Stimulated activated CD4-positive, alpha-beta T cell treated with anti-CD3 and anti-CD28 coated beads, Interleukin-1b, Interleukin-23, amount 100 ng/mL, for 4 hours (primary cell): ENCODE measurements around the gene KCNJ4.
"Not testable (repeated sequence)": the region's sequence is repeated elsewhere in the genome, so short reads cannot be mapped to it uniquely, and the experiment has no call there.

Source experiments
- DNase-seq, 2 donors: peaks; one replicate each; pipeline ENCODE4 v3.0.0-alpha.2; 2020; ENCODE audit warnings: low read depth in 2 of 2

Gene KCNJ4

DNA sequence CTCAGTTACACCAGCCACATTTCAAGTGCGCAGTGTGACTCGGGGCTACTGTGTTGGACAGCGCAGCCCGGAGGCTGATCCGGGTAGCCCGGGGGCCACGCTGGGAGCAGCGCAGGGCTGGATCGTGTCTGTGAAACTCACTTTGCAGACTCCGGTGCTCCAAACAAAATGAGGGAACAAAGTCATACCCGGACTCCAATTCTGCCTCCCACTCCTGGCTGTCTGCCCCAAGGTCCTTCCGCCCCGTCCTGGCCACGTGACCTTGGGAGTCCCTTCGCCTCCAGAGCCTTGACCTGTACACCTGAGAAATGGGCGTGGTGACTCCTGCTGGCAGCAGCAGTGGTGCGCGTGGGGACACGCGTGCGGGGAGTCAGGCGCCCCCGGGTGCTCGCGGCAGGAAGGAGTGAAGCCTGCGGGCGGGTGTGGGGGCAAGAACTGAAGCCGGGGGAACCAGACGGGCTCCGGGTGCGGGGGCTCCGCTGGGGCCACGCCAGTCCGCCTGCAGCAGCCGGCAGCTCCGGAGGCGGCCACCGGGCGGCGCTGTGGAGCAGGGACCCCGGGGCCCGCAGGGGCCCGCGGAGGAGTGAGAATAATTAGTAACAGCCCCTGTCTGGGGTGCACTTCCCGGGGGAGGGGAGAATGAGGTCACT, 42.4 kb downstream of the KCNJ4 start:
- DNase-seq = peak in 1 of 2 donors; percentile 26

GRCh38 chr22:38411016-38411415, 44.0 kb downstream of the KCNJ4 start:
- DNase-seq = no peak

GRCh38 chr22:38409916-38410315, 45.1 kb downstream of the KCNJ4 start:
- DNase-seq = not testable (repeated sequence)

- DNase-seq = no peak
Observed at GRCh38 chr22:38406617-38407016, 48.4 kb downstream of the KCNJ4 start.

DNA sequence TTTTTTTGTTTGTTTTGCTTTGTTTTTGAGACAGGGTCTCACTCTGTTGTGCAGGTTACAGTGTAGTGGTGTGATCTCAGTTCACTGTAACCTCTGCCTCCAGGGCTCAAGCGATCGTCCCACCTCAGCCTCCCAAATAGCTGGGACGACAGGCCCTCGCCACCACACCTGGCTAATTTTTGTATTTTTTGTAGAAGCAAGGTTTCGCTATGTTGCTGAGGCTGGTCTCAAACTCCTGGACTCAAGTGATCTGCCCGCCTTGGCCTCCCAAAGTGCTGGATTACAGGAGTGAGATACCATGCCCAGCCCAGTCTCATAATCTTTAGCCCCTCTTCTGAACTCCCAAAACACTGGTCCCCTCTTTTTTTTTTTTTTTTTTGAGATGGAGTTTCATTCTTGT, 50.6 kb downstream of the KCNJ4 start:
- DNase-seq = no peak

DNA sequence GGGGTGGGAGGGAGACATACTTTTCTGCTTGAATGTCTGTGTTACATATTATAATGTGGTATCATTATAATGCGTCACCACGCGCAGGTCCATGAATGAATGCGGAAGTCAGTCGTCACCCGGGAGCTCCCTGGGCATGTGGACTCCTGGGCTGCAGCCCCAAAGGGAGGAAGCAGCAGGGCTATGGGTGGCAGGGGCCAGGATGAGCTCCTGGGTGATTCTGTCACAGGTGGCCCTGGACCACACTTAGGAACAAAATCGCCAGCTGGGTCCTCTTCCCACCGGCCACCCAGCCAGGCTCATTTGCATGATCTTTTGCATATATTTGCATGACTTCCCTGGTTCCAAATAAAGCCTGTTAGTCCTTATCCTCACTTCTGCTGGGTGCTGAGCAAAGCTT, 51.2 kb downstream of the KCNJ4 start:
- no peak for DNase-seq

DNA sequence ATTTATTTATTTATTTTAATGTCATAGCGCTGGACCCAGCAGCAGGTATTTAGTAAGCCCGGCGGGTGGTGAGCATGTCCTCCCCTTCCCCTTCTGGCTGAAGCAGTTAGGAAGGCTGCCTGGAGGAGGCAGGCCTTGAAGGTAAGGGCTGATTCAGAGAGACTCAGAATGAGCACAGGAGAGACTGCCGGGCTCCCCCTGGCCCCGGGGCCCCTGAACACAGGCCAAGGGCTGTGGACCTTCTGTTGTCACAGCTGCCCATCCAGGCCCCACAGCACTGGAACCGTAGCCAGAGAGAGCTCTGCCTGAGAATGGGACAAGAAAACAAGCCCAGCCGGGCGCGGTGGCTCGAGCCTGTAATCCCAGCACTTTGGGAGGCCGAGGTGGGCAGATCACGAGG, 52.8 kb downstream of the KCNJ4 start:
- no peak for DNase-seq

DNA sequence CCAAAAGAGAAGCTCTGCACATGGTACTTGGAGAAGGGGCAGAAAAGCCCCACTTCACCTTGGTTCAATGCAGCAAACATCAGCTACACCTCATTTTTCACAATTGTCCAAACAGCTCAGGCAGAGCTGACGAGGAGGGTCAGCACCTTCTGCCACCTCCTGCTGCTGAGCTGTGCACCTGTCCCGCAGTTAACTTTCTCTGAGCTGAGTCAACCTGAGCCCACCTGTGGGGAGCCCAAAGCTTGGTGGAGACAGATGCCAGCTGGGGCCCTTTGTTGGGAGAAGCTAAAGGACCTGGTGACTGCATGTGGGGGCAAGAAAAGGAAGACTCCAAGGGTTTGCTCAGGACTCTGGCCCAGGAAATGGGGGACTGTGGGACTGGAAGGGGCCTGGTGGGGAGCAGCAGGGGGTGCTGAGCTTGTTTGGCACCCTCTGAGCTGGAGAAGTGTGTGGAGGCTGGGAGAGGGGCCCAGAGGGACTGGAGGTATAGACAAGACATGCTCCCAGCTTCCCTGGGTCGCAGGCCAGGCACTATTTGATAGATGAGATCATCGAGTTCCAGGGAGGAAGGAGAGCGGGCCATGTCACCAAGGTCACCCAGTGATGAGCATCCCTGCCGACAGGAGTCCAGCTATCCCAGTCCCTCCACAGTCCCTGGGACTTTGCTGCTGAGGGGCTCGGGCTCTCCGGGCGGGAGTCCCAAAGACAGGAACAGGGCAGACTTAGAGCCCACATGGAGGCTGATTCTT, 53.5 kb downstream of the KCNJ4 start:
- DNase-seq = no peak

DNA sequence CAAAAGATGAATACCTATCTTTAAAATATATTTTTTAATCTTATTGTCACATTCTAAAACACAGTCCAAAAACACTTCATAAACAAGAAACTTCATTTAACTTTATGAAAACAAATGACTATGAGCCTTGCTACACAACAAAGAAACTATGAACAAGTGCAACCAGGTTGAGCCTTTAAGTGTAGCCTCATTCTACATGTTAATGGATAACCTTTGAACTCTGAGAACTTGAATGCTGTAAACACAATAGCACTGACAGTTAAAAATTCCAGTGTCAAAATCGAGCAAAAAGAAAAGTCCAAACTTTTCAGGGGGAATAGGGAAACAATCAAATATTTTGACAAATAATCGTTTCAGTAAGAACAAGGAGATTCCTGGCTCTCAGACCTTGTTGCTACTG, 54.7 kb downstream of the KCNJ4 start:
- DNase-seq = not testable (repeated sequence)

DNA sequence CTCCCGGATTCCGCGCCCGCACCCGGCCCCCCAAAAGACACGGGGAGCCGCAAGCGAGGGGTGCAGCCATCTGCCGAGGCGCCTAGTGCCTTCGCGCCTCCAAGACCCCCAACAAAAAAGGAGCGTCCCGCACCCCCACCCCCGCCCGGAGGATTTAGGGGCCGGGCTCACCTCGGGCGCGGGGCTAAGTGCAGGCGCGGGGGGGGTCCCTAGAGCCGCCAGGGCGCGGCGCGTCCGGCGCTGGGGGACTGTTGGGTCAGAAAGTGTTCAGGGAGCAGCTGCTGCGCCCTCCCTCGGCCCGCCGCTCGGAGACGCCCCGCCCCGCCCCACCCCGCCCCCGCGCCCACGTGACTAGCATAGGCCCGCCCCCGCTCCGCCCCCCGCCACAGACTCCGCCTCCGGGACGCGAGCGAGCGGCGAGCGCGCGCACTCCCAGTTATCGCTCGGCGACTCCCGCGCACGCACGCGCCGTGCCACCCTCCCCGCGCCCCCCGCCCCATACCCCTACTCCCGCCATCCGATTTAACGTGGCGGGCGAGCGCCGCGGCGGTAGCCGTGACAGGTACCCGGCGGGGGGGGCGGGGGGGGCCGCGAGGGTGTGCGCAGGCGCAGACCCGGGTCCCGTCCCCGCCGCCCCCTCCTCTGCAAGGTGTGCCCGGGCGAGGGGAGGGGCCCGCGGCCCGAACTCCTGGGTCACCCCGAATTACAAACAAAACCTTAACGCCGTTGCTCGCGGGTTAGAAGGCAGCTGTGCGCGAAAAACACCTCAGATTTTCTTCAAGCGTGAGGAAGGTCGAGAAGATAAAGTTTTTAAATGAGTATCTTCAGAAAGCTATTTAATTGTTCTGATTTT, 56.2 kb downstream of the KCNJ4 start:
- peak; percentile 82 to 85 for DNase-seq

- DNase-seq = peak in 1 of 2 donors; percentile 28
Observed at GRCh38 chr22:38398181-38398608, 56.8 kb downstream of the KCNJ4 start.

DNA sequence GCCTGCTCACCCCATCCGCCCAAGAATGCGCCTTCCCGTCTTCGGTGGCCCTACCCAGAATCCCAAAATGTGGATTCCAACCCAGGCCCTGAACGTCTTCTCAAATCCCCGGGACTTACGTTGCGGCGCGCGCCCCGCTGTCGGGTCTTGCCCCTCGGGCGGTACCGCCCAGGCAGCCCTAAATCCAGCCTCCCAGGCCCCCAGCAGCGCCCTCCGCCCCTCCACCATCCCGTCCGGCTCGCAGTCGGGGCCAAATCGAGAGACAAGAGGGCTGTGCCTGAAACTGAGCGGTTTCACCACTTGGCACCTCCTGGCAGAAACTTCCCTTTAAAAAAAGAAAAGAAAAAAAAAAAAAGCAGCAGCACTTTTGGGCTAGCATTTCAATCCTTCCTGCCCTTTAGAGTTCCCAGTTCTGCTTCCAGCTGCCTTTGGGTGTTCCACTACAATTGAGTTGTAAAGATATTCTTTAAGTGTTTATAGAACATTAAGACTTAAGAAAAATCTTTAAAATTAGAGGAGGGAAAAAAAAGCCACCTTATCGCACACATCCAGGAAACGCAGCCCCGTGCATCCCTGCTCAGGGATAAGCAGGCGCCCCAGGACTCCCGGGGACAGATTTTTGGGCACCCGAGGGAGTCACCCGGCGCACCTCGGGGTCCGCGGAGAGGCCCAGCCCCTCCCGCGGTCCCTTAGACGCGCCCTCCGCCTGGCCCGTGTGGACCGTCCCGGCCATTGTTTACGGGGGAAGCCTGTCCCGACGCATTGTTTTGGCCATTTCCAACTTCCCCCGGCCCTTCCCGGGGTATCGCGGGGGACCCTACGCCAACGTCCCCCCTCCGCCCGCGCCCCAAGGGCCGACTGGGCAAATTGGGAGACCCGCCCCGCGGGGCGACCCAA, 57.6 kb downstream of the KCNJ4 start:
- DNase-seq = no peak

DNA sequence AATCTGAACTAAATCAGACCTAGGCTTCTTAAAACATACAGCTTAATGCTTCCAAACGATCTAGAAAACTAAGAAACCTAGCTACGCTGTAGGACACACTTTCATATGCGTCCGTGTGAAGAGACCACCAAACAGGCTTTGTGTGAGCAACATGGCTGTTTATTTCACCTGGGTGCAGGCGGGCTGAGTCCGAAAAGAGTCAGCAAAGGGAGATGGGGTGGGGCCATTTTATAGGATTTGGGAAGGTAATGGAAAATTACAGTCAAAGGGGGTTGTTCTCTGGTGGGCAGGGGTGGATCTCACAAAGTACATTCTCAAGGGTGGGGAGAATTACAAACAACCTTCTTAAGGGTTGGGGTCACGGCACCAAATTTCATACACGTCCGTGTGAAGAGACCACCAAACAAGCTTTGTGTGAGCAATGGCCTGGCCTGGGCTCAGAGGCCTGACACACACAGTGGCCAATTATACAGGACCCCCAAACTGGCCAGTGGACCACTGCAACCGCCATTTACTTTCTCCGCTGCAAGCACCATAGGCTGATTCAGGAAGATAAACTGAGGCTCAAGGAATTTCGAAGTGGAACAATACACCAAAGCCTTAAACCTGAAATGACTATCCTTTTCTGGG, 58.4 kb downstream of the KCNJ4 start:
- not testable (repeated sequence) for DNase-seq

DNA sequence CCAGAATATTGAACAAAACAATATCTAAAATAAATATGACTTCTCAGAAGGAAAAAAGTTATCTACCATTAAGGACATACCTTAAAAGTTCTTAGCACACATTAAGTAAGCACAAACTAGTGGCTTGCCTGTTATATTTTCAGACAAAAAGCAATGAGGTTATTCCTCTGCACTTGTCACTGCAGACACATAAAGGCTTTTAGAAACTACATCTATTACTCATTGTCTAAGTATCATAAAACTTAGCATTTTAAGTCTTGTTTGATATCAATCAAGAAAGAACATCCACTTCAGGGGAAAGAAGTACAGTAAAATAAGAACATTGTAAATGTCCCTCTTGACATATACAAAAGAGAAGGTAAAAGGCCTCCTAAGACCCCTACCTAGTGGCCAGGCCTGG, 59.1 kb downstream of the KCNJ4 start:
- DNase-seq = not testable (repeated sequence)

GRCh38 chr22:38394929-38395624, 59.9 kb downstream of the KCNJ4 start:
- not testable (repeated sequence) for DNase-seq

GRCh38 chr22:38389428-38389818, 65.6 kb downstream of the KCNJ4 start:
- not testable (repeated sequence) for DNase-seq

DNA sequence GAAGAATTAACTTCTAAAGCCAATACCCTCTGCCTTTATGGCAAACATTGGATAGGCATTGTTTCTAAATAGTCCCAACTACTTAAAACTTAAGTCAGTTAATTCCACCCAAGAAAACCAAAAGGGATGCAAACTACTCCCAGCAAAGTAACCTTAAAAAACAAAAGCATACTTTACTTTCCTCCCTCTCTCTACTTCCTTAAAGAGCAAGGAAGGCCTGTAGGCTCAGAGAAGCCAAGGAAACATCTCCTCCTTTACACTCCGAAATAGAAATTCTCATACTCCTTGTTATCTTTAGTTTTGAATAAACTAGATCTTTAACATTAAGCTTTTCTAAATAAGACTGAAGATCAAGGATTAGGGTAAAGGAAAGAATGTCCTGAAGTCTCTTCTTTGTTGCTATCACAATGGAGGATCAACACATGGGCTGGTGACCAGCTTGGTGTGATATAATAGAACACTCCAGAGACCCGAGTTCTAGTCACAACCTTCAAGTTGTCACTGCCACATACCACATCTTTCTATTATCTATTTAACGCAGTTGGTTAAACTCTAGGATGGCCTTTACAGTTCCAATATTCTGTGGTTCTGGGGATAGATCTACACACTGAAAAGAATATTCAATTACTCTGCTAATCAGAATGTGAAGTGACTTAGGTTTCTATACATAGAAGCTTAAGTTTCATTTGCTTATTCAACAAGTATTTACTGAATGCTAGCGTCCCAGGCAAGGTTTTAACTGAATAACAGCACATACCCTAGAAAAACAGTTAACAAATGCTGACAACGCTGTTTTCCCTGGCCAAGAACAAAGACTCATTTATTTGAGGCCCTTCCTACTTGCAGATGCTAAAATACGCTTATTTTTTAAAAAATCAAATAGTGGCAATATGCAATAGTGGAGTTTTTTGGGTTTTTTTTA, 66.2 kb downstream of the KCNJ4 start:
- not testable (repeated sequence) for DNase-seq

DNA sequence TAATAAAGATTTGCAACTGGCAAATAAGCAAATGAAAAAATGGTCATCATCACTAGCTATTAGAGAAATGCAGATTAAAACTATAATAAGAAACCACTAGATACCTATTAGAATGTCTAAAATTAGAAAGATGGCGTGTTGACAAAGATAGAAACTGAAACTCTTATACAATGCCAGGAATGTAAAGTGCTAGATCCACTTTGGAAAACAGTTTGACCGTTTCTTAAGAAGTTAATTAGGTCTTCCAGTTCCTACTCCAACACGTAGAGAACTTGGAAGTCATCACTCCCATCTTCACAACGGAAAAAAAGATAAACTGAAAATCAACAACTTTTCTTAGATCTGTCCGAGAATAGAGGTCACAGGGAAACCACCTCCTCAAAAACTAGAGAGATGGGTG, 68.1 kb downstream of the KCNJ4 start:
- not testable (repeated sequence) for DNase-seq

GRCh38 chr22:38383417-38383816, 71.6 kb downstream of the KCNJ4 start:
- DNase-seq = no peak
